ENCODE results near the gene MAP7.
A peak's percentile ranks its signal among the peaks of the same experiment; 100 is the strongest.
"Not testable (repeated sequence)": the region's sequence is repeated elsewhere in the genome, so short reads cannot be mapped to it uniquely, and the experiment has no call there.

The MAP7 gene

DNA sequence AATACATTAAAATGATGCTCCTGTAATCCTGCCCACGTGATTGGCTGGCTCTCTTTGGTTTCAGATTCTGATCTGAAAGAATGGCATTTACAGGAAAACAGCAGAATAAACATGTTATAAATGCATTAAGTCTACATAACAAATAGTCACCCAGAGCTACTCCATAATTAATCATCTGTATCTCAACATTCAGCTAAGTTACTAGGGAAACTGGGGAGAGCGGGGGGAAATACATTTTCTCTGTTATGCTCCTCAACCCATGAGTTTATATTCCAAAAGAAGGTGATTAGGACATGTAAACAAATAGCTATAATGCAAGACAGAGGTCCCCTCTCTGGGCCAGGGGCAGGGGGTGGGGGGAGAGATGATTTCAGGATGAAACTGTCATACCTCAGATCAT is 58.5 kb downstream of the MAP7 start:
- no peak overlapping the region for H2AFZ ChIP-seq (ENCODE audit: low read length, unreplicated experiment)
- H3K4me3 ChIP-seq (ENCODE audit: low read depth, low read length), result no peak overlapping the region
- H3K27ac ChIP-seq (ENCODE audit: low read depth, low read length), result no peak overlapping the region
- H3K36me3 ChIP-seq (ENCODE audit: insufficient read depth, low read length), result no peaks in the 10 kb centered on the region
- H3K4me1 ChIP-seq (ENCODE audit: control insufficient read depth, insufficient read depth, low read length, unreplicated experiment), result peaks cover 3% of the 10 kb centered on the region
- peaks cover 6% of the 10 kb centered on the region; the same call in 1 of the 2 replicates for H3K27me3 ChIP-seq (ENCODE audit: insufficient read depth, low read length)
- H3K79me2 ChIP-seq (ENCODE audit: control insufficient read depth, insufficient read depth, low read length, unreplicated experiment), result no peaks in the 10 kb centered on the region

DNA sequence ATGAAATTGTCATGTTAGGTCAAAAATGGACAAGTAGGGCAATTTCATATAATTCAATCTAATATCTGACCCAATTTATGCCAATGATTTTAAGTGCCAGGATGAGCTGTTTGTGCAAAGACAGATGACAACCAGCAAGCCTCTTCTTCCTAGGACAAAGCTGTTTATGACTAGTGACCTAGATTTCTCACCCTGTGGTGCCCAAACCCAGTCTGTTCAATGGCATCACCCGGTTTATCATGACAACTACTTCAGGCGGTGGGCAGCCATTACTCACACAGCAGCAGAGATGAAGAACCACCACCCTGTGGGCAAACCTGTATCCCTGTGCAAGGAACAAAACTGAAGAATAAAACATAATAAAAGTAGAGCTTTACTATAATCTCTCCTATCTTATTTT is 59.0 kb downstream of the MAP7 start:
- H3K36me3 ChIP-seq (ENCODE audit: insufficient read depth, low read length), result no peaks in the 10 kb centered on the region

DNA sequence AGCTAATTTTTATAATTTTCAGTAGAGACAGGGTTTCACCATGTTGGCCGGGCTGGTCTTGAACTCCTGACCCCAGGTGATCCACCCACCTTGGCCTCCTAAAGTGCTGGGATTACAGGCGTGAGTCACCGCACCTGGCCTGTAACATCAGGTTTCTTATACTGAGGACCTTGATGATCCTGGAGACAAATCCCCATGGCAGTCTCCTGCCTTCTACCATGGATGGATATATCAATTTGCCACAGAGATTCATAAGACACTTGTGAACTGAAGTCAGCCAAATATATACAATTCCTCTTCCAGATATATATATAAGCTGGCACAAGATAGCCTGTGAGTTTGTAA is 60.6 kb downstream of the MAP7 start:
- not testable (repeated sequence) for H3K4me1 ChIP-seq (ENCODE audit: control insufficient read depth, insufficient read depth, low read length, unreplicated experiment); H3K27ac ChIP-seq (ENCODE audit: low read depth, low read length); H3K4me3 ChIP-seq (ENCODE audit: low read depth, low read length); H3K36me3 ChIP-seq (ENCODE audit: insufficient read depth, low read length); H3K79me2 ChIP-seq (ENCODE audit: control insufficient read depth, insufficient read depth, low read length, unreplicated experiment); H2AFZ ChIP-seq (ENCODE audit: low read length, unreplicated experiment)
- H3K27me3 ChIP-seq (ENCODE audit: insufficient read depth, low read length), result peaks cover 13% of the 10 kb centered on the region

More for the DNA sequence above, 59.0 kb downstream of the MAP7 start:
- H3K4me3 ChIP-seq (ENCODE audit: low read depth, low read length), result no peak overlapping the region
- H3K4me1 ChIP-seq (ENCODE audit: control insufficient read depth, insufficient read depth, low read length, unreplicated experiment), result peaks cover 3% of the 10 kb centered on the region
- H3K79me2 ChIP-seq (ENCODE audit: control insufficient read depth, insufficient read depth, low read length, unreplicated experiment), result no peaks in the 10 kb centered on the region
- no peak overlapping the region for H3K27ac ChIP-seq (ENCODE audit: low read depth, low read length)
- H3K27me3 ChIP-seq (ENCODE audit: insufficient read depth, low read length), result peaks cover 6% of the 10 kb centered on the region; the same call in 1 of the 2 replicates
- no peak overlapping the region for H2AFZ ChIP-seq (ENCODE audit: low read length, unreplicated experiment)

DNA sequence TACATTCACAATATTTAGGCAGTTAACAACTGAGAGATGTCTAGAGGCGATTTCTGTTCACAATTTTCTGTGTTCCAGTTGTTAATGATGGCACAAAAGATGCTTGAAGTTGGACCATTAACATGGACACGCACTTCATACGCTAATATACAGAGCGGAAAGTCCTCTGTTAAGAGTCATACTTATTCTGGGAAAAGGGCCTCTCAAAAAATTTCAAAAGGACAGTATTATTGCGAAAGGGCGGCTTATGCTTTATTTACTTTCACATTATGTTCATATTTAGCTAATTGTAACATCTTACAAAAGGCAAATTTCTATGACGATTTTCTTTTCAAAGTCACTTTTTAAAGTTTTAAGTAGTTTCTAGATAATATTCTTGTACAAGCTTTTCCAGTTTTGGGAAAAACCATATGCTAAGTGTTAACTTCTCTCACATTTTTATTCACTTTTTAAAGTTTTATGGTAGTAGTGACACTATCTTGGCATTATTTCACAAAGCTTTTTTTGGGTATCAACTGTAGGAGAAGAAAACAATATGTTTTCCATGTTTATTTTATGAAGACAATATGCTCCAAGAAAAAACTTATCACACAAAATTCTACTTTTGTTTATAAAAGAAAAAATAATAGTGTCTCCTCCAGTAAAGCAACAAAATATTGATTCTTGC is 62.3 kb downstream of the MAP7 start:
- no peaks in the 10 kb centered on the region for H3K79me2 ChIP-seq (ENCODE audit: control insufficient read depth, insufficient read depth, low read length, unreplicated experiment)
- no peaks in the 10 kb centered on the region for H3K36me3 ChIP-seq (ENCODE audit: insufficient read depth, low read length)
- peaks cover 3% of the 10 kb centered on the region for H3K4me1 ChIP-seq (ENCODE audit: control insufficient read depth, insufficient read depth, low read length, unreplicated experiment)
- H2AFZ ChIP-seq (ENCODE audit: low read length, unreplicated experiment), result no peak overlapping the region
- H3K27me3 ChIP-seq (ENCODE audit: insufficient read depth, low read length), result peaks cover 7% of the 10 kb centered on the region; the same call in 1 of the 2 replicates
- peak overlapping the region; percentile 38; the same call in 1 of the 2 replicates for H3K27ac ChIP-seq (ENCODE audit: low read depth, low read length)
- no peak overlapping the region for H3K4me3 ChIP-seq (ENCODE audit: low read depth, low read length)

DNA sequence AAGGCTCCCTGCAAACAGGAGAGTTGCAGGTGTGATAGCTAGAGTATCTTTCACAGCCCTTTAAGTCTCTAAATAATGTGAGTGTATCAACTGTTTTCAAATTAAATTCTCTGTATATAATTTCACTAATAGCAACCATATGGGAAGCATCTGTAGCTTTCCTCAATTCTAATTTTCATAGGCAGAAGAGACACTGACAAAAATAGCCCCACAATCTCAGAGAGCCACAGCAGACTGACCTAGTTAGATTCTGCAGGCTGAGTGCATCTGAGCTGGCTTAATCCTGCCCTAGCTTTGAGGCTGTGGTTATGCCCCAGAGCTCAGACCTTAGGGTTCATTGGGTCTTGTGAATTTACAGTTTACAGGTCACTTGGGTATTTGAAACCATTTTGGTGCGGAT is 63.9 kb downstream of the MAP7 start:
- Histone ChIP-seq H3K27me3 (ENCODE audit: insufficient read depth, low read length) (peaks cover 10% of the 10 kb centered on the region), H2AFZ (ENCODE audit: low read length, unreplicated experiment) (no peak overlapping the region), H3K27ac (ENCODE audit: low read depth, low read length) (no peak overlapping the region), H3K36me3 (ENCODE audit: insufficient read depth, low read length) (no peaks in the 10 kb centered on the region), H3K4me3 (ENCODE audit: low read depth, low read length) (no peak overlapping the region), H3K4me1 (ENCODE audit: control insufficient read depth, insufficient read depth, low read length, unreplicated experiment) (peaks cover 3% of the 10 kb centered on the region), H3K79me2 (ENCODE audit: control insufficient read depth, insufficient read depth, low read length, unreplicated experiment) (no peaks in the 10 kb centered on the region)

DNA sequence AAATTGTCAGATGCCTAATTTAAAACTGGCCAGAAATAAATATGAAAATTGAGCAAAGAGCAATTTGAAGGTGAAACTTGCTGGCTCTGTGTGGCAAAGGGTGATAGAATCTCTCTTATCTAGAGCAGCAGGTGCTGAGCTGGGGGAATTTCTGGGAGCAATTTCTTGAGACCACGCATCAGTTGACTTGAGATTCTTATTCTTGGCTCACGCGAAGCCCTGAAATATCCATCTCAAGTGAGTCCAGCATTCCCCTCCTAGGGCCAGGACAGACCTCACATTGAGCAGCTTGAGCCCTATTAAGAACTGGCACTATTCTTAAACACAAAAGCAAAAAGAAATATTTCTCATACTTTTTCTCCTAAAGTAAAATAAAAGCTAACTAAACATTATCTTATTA is 66.3 kb downstream of the MAP7 start:
- H3K4me3 ChIP-seq (ENCODE audit: low read depth, low read length), result no peak overlapping the region
- no peaks in the 10 kb centered on the region for H3K36me3 ChIP-seq (ENCODE audit: insufficient read depth, low read length)
- H2AFZ ChIP-seq (ENCODE audit: low read length, unreplicated experiment), result no peak overlapping the region
- H3K27ac ChIP-seq (ENCODE audit: low read depth, low read length), result no peak overlapping the region
- no peaks in the 10 kb centered on the region for H3K79me2 ChIP-seq (ENCODE audit: control insufficient read depth, insufficient read depth, low read length, unreplicated experiment)
- H3K27me3 ChIP-seq (ENCODE audit: insufficient read depth, low read length), result peaks cover 32% of the 10 kb centered on the region
- peaks cover 3% of the 10 kb centered on the region for H3K4me1 ChIP-seq (ENCODE audit: control insufficient read depth, insufficient read depth, low read length, unreplicated experiment)

DNA sequence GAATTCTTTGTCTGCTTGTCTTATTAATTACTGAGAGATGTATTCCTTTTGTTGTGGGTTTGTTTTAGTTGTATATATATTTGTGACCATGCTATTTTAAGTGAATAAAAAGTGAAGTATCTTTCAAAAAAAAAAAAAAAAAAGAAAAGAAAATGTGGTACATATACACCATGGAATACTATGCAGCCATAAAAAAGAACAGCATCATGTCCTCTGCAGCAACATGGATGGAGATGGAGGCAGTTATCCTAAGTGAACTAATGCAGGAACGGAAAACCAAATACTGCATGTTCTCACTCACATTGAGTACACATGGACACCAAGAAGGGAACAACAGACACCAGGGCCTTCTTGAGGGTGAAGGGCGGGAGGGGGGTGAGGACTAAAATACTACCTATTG is 67.2 kb downstream of the MAP7 start:
- H3K79me2 ChIP-seq (ENCODE audit: control insufficient read depth, insufficient read depth, low read length, unreplicated experiment); H3K36me3 ChIP-seq (ENCODE audit: insufficient read depth, low read length); H3K4me3 ChIP-seq (ENCODE audit: low read depth, low read length); H2AFZ ChIP-seq (ENCODE audit: low read length, unreplicated experiment); H3K4me1 ChIP-seq (ENCODE audit: control insufficient read depth, insufficient read depth, low read length, unreplicated experiment); H3K27ac ChIP-seq (ENCODE audit: low read depth, low read length): not testable (repeated sequence)
- H3K27me3 ChIP-seq (ENCODE audit: insufficient read depth, low read length), result peaks cover 37% of the 10 kb centered on the region

DNA sequence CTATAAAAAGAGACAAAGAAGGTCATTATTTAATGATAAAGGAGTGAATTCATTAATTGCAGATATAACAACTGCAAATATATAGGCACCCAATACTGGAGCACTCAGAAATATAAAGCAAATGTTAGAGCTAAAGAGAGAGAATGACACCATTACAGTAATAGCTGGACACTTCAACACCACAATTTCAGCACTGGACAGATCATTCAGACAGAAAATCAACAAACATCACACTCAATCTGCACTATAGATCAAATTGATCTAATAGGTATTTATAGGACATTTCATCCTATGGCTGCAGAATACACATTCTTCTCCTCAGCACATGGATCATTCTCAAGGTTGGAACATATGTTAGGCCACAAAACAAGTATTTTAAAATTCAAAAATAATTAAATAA is 72.7 kb downstream of the MAP7 start:
- Histone ChIP-seq H2AFZ (ENCODE audit: low read length, unreplicated experiment) (no peak overlapping the region), H3K27me3 (ENCODE audit: insufficient read depth, low read length) (peaks cover 53% of the 10 kb centered on the region), H3K4me1 (ENCODE audit: control insufficient read depth, insufficient read depth, low read length, unreplicated experiment) (no peaks in the 10 kb centered on the region), H3K36me3 (ENCODE audit: insufficient read depth, low read length) (no peaks in the 10 kb centered on the region), H3K27ac (ENCODE audit: low read depth, low read length) (no peak overlapping the region), H3K4me3 (ENCODE audit: low read depth, low read length) (no peak overlapping the region), H3K79me2 (ENCODE audit: control insufficient read depth, insufficient read depth, low read length, unreplicated experiment) (no peaks in the 10 kb centered on the region)

DNA sequence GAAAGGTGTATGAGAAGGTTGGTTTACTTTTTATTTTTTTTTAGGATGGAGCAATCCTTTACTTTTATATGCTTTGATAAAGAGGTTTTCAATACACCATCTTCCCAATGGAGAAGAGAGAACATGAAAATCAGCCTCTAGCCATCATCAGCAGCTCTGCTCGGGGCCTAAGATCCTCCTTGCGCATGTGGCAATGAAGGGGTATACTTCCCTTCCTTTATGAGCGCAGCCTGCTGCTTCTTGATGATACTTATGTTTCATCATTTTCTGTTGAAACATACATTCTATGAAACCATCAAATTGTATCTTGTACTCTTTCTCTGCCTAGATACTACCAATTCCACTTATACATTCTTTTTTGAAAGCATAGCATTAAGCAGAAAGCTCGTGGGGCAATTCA is 74.5 kb downstream of the MAP7 start:
- no peaks in the 10 kb centered on the region for H3K79me2 ChIP-seq (ENCODE audit: control insufficient read depth, insufficient read depth, low read length, unreplicated experiment)
- no peak overlapping the region for H2AFZ ChIP-seq (ENCODE audit: low read length, unreplicated experiment)
- H3K27ac ChIP-seq (ENCODE audit: low read depth, low read length), result no peak overlapping the region
- H3K36me3 ChIP-seq (ENCODE audit: insufficient read depth, low read length), result no peaks in the 10 kb centered on the region
- H3K4me1 ChIP-seq (ENCODE audit: control insufficient read depth, insufficient read depth, low read length, unreplicated experiment), result no peaks in the 10 kb centered on the region
- peaks cover 60% of the 10 kb centered on the region for H3K27me3 ChIP-seq (ENCODE audit: insufficient read depth, low read length)
- H3K4me3 ChIP-seq (ENCODE audit: low read depth, low read length), result no peak overlapping the region

DNA sequence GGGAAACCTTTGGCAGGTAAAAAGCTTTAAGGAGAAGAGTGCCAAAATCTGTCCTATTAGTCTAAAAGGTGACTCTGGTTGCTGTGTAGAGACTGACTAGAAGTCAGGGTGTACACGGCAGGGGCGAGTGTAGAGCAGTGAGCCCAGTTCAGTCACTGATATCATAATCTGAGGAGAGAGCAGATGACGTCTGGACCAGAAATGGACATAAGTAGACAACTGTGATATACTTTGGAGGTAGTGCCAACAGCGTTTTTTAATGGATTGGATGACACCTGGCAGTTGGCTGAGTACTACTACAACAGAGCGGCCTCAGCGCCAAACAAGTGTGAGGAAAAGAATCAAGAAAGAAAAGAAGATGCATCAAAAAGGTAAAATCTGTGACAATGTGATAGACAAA is 76.0 kb downstream of the MAP7 start:
- no peaks in the 10 kb centered on the region for H3K79me2 ChIP-seq (ENCODE audit: control insufficient read depth, insufficient read depth, low read length, unreplicated experiment)
- H2AFZ ChIP-seq (ENCODE audit: low read length, unreplicated experiment), result no peak overlapping the region
- no peaks in the 10 kb centered on the region for H3K36me3 ChIP-seq (ENCODE audit: insufficient read depth, low read length)
- no peak overlapping the region for H3K4me3 ChIP-seq (ENCODE audit: low read depth, low read length)
- H3K27ac ChIP-seq (ENCODE audit: low read depth, low read length), result no peak overlapping the region
- peaks cover 63% of the 10 kb centered on the region for H3K27me3 ChIP-seq (ENCODE audit: insufficient read depth, low read length)
- no peaks in the 10 kb centered on the region for H3K4me1 ChIP-seq (ENCODE audit: control insufficient read depth, insufficient read depth, low read length, unreplicated experiment)

DNA sequence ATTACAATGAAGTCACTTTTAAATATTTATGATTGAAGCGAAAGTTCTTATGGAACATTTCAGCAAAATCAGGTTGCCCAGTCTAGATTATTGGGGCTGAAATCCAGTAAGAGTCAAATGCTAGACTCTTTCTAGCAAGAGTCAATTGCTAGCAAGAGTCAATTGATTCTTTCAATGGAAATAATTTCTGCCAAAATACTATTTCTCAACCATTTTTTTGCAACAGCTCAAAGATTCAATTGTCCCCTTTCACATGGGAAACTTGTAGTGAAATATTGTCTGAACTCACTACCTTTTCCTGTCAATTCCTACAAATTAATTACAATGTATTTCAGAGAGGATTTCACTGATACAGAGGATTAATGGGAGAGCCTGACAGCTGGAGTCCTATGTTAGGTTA is 78.3 kb downstream of the MAP7 start:
- no peaks in the 10 kb centered on the region for H3K4me1 ChIP-seq (ENCODE audit: control insufficient read depth, insufficient read depth, low read length, unreplicated experiment)
- no peak overlapping the region for H3K4me3 ChIP-seq (ENCODE audit: low read depth, low read length)
- no peaks in the 10 kb centered on the region for H3K79me2 ChIP-seq (ENCODE audit: control insufficient read depth, insufficient read depth, low read length, unreplicated experiment)
- H3K27ac ChIP-seq (ENCODE audit: low read depth, low read length), result no peak overlapping the region
- no peak overlapping the region for H2AFZ ChIP-seq (ENCODE audit: low read length, unreplicated experiment)
- no peaks in the 10 kb centered on the region for H3K36me3 ChIP-seq (ENCODE audit: insufficient read depth, low read length)
- H3K27me3 ChIP-seq (ENCODE audit: insufficient read depth, low read length), result peaks cover 65% of the 10 kb centered on the region
